HG03108 (cell line): ENCODE data around the gene NKX3-2.
"Not testable (repeated sequence)": the region's sequence is repeated elsewhere in the genome, so short reads cannot be mapped to it uniquely, and the experiment has no call there.

Experiments used
- ATAC-seq: cut with Tn5 transposase; IDR thresholded peaks from one replicate; pipeline ENCODE4 v1.9.1; 2021; ENCODE audit warnings: moderate library complexity; ENCODE audit not compliant: unreplicated experiment

NKX3-2 gene

GRCh38 chr4:13543839-13544605, at the start of gene NKX3-2:
TSS of gene NKX3-2 (minus strand) at chr4:13544508. CDS start at chr4:13544414, 94 bp downstream.
- ATAC-seq: no peak

GRCh38 chr4:13592220-13592619, 47.9 kb upstream of the NKX3-2 start:
- ATAC-seq: no peak

DNA sequence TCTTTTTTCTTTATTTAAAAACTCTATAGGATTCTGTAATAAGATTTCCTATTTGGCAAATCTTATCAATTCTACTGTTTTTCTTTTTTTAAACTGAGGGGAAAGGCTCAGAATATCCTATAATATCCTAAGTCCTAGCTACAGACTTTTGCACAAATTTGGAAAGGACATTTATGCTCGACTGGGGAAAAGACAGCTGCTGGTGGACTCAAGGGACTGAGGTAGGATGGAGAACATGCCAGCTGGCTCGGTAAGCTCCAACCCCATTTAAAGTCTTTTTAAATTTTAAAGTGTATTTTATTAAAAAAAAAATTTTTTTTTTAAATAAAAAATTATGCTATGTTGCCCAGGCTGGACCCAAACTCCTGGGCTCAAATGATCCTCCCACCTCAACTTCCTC, 46.5 kb upstream of the NKX3-2 start:
- no peak for ATAC-seq

- no peak for ATAC-seq
These were observed 44.6 kb upstream of the NKX3-2 start for GRCh38 chr4:13588954-13589353.

- no peak for ATAC-seq
These were observed 40.2 kb upstream of the NKX3-2 start for GRCh38 chr4:13584481-13584880.

DNA sequence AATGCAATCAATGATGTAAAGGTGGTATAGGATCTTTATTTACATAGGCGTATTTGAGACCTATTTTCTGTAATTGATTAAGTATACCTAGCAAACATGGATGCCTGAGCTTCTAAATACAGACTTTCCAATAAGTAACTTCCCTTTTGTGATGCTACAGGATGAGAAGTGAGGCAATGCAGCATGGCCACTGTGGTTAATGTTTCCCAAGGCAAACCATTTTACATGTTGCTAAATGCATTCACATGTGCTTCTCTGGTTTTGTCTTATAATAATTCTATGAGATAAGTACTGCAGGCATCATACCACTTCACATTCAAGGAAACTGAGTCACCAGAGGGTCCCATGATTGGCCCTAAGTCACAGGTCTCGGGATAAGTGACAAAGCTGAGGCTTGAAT, 35.7 kb upstream of the NKX3-2 start:
- no peak for ATAC-seq

DNA sequence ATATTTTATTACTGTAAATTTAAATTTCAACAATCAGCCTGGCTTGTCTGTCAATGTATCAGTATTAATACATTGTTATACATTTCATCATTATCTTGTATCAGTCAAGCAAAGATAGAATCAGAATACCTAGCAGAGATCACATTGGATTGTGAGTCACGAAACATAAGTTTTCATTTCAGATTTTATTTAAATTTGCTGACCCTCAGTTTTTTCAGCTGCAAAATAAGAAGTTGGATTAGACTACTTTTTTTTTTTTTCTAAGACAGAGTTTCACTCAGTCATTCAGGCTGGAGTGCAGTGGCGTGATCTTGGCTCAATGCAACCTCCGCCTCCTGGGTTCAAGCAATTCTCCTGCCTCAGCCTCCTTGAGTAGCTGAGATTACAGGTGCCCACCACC, 33.4 kb upstream of the NKX3-2 start:
- no peak for ATAC-seq

DNA sequence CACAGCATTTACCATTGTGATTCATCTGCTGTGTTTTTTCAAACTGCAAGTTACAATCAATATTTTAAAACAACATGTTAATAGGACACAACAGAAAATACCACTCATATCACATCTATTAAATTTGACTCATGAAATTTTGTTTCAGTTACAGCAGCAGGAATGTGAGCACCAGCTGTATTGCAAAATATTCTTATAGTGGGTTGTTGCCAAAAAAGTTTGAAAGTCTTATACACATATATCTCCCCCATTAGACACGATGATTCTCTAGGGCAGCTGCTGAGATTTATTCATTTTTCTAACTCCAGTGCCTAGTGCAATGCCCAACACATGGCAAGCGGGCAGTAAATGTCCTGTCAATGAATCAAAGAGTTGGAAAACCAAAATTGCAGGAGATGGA, 26.6 kb upstream of the NKX3-2 start:
- no peak for ATAC-seq

DNA sequence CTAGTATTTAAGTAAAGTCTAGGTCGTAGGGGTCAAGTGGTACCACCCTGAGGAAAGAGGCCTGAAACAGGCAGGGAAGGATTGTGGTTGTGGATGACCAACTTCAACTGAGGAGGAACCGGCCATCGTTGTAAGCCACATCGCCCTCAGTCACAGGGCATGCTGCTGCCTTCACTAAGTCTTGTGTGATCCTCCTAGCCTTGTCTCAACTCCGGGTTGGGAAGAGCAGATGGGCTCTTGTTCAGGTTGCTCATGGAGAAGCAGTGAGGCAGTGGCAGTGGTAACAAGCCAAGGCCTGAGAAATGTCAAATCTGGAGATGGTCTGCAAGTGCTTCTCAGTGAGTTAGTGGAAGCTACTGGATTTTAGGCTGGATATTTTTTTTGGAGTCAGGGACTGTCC, 22.8 kb upstream of the NKX3-2 start:
- ATAC-seq: no peak

DNA sequence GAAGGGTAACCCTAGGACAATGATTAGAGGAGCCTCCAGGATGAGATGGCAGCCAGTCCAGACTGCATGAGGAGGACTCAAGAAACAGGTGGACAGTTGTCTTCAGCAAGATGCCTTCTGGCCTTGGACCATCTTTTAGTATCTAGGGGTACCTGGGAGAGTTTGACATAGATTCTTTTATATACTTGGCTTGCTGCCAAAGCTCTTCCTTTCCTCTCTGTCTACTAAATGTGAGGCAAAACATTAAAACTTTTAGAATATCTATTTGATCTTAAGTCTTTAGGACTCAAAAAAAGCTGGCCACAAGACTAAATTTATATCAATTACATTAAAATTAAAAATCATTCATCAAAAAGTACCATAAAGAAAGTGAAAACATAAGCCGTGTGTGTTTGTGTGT, 18.6 kb upstream of the NKX3-2 start:
- ATAC-seq: no peak

DNA sequence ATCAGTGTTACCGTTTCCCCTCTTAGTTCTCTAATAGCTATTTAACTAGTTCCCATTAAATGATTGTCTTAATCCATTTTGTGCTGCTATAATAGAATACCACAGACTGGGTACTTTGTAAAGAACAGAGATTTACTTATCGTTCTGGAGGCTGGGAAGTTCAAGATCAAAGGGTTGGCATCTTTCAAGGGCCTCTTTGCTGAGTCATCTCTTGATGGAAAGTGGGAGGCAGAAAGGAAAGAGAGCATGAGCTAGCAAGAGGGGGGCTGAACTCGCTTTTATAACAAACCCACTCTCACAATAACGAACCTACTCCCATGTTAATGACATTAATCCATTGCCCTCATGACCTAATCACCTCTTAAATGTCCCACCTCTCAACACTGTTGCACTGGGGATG, 17.4 kb upstream of the NKX3-2 start:
- ATAC-seq: no peak

DNA sequence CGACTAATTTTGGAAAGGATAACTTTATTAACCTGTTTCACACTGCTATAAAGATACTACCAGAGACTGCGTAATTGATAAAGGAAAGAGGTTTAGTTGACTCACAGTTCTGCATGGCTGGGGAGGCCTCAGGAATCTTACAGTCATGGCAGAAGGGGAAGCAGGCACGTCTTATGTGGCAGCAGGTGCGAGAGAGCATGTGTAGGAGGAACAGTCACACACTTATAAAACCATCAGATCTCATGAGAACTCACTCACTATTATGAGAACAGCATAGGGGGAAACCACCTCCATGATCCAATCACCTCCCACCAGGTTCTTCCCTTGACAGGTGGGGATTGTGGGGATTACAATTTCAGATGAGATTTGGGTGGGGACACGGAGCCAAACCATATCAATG, 15.8 kb upstream of the NKX3-2 start:
- not testable (repeated sequence) for ATAC-seq

DNA sequence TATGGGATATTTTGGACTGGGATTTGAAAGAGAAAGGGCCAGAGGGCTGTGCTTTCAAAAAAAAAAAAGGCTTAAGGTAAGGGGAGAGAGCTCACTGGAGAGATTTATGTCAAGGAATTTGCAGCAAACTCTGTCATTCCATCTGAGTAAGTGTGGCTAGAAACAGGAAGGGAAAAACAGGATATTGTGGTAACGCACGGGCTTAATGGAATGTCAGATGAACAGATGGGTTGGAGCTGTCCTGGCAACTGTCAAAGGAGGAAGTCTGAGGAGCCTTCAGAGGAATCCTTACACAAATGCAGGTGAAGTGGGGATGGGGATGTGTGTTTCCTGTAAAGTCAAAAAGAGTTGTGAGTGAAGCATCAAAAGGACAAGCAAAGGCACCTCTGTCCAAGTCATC, 15.1 kb upstream of the NKX3-2 start:
- ATAC-seq: no peak

GRCh38 chr4:13558881-13559280, 14.6 kb upstream of the NKX3-2 start:
- ATAC-seq: no peak

GRCh38 chr4:13555325-13555724, 11.0 kb upstream of the NKX3-2 start:
- no peak for ATAC-seq

- ATAC-seq: no peak
These were observed 8.8 kb upstream of the NKX3-2 start for GRCh38 chr4:13553081-13553480.

GRCh38 chr4:13548984-13549546, 4.8 kb upstream of the NKX3-2 start:
- ATAC-seq: peak; percentile 65

DNA sequence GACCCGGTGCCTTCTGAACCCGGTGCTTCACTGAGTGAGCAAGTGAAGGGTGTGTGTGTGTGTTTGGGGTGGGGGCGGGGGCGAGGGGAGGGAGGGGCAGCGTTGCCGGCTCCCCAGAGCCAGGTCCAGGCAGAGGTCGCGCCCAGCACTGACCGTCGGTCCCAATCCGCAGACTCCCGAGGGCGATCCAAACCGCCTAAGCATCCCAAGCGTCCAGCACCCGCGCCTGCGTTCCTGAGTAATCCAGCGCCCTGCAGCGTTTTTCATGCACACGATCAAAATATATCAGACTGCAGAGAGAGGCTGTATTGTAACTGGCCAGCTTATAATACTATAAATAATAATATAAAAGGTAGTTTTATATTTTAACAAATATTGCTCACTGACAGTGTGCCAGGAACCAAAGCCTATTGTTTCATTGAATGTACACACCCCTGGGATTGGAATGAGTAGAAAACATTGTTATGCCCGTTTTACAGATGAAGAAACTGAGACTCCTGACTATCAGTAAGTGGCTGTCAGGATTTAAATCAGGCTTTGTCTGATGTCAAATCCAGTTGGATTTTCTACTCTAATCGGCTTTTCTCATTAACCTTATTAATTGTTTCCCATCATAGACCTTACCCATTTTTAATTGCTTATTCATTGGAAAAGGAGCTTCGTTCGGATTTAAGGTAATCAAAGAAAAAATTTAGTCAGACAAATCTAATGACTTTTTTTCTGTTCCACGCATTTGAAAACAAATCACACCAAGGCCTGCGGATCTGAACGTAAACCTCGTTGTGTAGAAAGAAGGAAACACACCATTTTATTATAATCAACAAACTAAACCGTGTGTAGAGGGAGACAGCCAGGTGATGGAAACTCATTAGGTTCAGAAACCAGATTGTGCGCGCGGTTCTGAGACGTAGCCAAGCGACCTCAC, 4.0 kb upstream of the NKX3-2 start:
- no peak for ATAC-seq

DNA sequence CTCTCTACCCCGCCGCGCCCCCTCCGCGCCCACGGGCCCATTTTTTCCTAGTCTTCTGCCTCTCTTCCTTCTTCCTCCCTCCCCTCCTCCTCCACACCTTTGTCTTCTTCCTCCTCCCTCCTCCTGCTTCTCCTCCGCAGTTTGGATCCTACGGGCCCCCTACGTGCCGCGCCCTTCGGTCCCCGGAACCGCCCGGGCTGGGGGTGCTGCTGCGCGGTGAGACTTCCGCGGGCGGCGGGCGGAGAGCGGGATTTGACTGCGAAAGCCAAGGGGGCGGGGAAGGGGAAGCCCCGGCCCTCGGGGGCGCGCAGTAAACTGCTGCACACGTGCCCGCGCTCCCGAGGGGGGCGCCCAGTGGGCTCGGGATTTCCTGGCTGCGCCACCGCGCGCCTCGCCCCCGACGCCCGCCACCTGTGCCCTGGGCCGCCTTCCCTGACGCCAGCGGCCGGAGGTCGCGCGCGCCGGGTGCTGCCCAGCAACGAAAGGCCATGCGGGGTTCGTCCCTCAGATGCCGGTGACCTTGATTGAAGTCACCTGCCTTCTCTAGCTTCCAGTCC, 3.3 kb upstream of the NKX3-2 start:
- ATAC-seq: no peak

- no peak for ATAC-seq
These were observed 2.7 kb upstream of the NKX3-2 start for GRCh38 chr4:13546941-13547484.
